Bronchial smooth muscle cell (primary cell): ENCODE measurements around the gene GPR37L1. TPM values are rescaled to one million over a fixed set of nuclear protein-coding genes. Genes with fewer than 3 reads are reported as not detected.

ENCODE experiments used
- total RNA-seq: library from RNA; depleted of rRNA; stranded (reverse); fragments of >200 nt; gene quantifications from 2 replicates; pipeline ENCODE4 v1.2.1, GENCODE V29; 2014

Gene GPR37L1, protein sequence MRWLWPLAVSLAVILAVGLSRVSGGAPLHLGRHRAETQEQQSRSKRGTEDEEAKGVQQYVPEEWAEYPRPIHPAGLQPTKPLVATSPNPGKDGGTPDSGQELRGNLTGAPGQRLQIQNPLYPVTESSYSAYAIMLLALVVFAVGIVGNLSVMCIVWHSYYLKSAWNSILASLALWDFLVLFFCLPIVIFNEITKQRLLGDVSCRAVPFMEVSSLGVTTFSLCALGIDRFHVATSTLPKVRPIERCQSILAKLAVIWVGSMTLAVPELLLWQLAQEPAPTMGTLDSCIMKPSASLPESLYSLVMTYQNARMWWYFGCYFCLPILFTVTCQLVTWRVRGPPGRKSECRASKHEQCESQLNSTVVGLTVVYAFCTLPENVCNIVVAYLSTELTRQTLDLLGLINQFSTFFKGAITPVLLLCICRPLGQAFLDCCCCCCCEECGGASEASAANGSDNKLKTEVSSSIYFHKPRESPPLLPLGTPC
- total RNA-seq = under 0.01 TPM in 1 of 2 replicates, not detected in the other

DNA sequence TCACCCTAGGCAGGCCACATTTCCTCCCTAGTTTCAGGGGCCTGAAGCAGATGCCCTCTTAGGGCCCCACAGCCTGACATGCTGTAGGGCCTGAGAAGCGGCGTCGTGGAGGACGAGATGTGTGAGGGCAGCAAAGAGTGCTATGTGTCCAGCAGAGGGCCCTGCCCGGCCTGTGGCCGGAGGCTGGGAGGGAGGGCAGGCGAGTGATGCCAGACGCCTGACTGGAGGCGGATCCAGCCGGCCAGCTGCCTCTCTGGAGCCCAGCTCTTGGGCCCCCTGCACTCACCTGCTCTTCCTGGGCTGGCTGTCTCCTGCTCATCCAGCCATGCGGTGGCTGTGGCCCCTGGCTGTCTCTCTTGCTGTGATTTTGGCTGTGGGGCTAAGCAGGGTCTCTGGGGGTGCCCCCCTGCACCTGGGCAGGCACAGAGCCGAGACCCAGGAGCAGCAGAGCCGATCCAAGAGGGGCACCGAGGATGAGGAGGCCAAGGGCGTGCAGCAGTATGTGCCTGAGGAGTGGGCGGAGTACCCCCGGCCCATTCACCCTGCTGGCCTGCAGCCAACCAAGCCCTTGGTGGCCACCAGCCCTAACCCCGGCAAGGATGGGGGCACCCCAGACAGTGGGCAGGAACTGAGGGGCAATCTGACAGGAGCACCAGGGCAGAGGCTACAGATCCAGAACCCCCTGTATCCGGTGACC is at the start of gene GPR37L1:
Gene GPR37L1 (plus strand): TSS at position 279 of the 697 bp plus-strand sequence. CDS start 47 bp downstream, at position 326.

DNA sequence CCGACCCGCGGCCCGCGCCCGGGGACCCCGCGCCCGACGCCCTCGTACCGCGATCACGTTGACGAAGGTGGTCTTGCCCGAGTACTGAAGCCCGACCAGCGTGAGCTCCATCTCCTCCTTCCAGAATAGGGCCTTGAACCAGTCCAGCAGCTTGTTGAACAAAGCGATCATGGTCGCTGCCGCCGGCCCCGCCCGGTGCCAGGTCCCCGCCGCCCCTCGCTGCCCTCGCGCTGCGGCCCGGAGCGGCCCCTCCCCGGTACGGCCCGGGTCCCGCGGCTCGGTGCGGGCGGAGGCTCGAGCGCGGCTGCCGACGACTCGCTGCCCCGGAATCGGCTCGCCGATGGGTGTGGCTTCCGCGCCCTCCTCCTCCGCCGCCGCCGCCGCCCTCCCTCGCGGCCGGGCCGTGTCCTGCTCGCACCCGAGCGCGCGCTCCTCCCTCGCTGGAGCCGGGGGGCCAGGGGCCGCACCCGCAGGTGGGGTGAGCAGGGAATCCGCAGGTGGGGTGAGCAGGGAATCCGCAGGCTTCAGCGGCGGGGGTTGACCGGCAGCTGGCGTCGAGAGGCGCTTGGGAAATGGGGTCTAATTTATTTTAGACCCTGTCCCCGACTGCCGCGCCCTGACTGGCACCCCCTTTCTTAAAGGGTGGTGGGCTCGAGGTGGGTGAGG is 21.8 kb downstream of the GPR37L1 start, which contains the start of gene ARL8A:
Gene ARL8A (minus strand): TSS at position 336 of the 666 bp plus-strand sequence. CDS start 165 bp downstream, at position 171.

DNA sequence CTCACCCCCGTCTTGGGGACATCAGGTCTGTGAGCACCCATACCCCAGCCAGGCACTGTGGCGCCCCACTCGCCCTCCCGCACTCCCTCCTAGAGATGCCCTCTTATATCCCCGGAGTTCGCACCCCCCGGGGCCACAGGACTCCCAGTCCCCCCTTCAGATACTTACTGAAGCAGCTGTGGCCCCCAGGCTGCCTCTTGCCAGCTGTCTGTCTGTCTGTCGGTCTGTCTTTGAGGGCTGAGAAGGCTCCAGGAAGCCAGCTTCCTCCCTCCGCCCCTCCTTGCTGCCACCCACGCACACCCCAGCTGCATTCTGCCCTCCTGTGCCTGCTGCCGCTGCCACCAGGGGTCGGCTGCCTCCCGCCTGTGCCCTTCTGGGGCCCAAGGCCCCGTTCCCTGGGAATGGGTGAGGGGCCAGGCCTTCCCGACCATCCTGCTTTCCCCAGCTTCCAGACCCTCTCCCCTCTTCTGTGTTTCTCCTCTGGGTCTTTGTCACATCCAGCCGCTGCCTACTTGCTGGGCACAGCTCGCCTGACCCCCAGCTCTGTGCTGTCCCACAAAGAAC is 37.7 kb downstream of the GPR37L1 start, which contains the start of gene PTPN7:
Gene PTPN7 (minus strand): TSS at position 226 of the 564 bp plus-strand sequence. CDS start 1,200 bp downstream, outside the sequence.

Other genes with a start within 250 kb of the GPR37L1 start
- gene SHISA4, start 234.0 kb upstream of the GPR37L1 start, total RNA-seq = 10.1 and 14.3 TPM in 2 replicates
- 3.5 and 11.8 TPM in 2 replicates for gene LMOD1, start 176.4 kb upstream of the GPR37L1 start, total RNA-seq
- gene TIMM17A, start 167.4 kb upstream of the GPR37L1 start, total RNA-seq = 28.7 and 44.0 TPM in 2 replicates
- gene RNPEP, start 140.3 kb upstream of the GPR37L1 start, total RNA-seq = 33.3 and 43.0 TPM in 2 replicates
- under 0.01 and 0.17 TPM in 2 replicates for gene ELF3, start 112.3 kb upstream of the GPR37L1 start, total RNA-seq
- gene ARL8A, start 21.8 kb downstream of the GPR37L1 start, total RNA-seq = 11.8 and 13.5 TPM in 2 replicates
- gene PTPN7, start 37.7 kb downstream of the GPR37L1 start, total RNA-seq = not detected in 2 replicates
- gene LGR6, start 70.9 kb downstream of the GPR37L1 start, total RNA-seq = not detected in 2 replicates
- 4.7 and 7.1 TPM in 2 replicates for gene UBE2T, start 219.0 kb downstream of the GPR37L1 start, total RNA-seq
- 9.6 and 14.6 TPM in 2 replicates for gene PPP1R12B, start 225.8 kb downstream of the GPR37L1 start, total RNA-seq